ENCODE results near the gene HMGA1. TPM values are rescaled to one million over a fixed set of nuclear protein-coding genes. Genes with fewer than 3 reads are reported as not detected.

HMGA1 gene
- polyA plus RNA-seq, 1 of the 3 experiments (the other 2 are of a cell fraction), result 433 TPM

DNA sequence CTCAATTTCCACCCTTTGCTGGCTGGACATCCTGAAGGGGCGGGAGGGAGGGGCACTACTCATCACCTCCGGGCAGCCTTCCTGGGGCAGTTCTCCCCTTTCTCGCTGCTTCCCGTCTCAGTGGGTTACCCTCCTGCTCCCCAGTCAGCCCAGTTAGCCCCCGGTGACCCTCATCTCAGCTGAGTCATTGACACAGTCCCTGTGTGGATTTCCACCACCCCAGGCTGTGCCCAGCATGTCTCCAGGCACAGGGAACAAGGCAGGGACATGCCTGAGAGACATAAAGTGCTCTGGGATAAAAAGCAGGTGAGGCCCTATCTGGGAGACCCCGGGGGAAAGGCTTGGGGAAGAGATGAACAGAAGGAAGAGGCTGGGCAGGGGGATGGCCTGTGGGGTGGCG is 29.9 kb upstream of the HMGA1 start:
- DNase-seq, result no peak
- Histone ChIP-seq H3K4me1 (ENCODE audit: control insufficient read depth in 1 of 2, insufficient read depth in 2 of 2, low read depth in 1 of 2, low read length in 1 of 2) (no peaks in the 10 kb centered on the region), H3K36me3 (replicated peaks in 1 of 2; ENCODE audit: control insufficient read depth in 1 of 2, insufficient read depth in 2 of 2, low read length in 1 of 2) (no peaks in the 10 kb centered on the region), H4K20me1 (ENCODE audit: insufficient read depth) (no peaks in the 10 kb centered on the region), H3K9ac (no peak overlapping the region), H3K4me3 (ENCODE audit: low read depth in 2 of 2, low read length in 1 of 2) (no peak overlapping the region), H3K4me2 (no peak overlapping the region), H3K27ac (ENCODE audit: low read depth in 2 of 2, low read length in 1 of 2) (no peak overlapping the region), H3K9me3 (no peaks in the 10 kb centered on the region), H3K9me2 (no peaks in the 10 kb centered on the region), H3K79me2 (ENCODE audit: insufficient read depth) (no peaks in the 10 kb centered on the region), H3F3A (replicated peaks; ENCODE audit: insufficient read depth) (no peaks in the 10 kb centered on the region), H2AFZ (ENCODE audit: low read depth) (no peak overlapping the region), H3K27me3 (ENCODE audit: insufficient read depth) (no peaks in the 10 kb centered on the region)
- ChIA-PET POLR2A (no interaction called here), CTCF (interaction anchor here (1.1 to 7.3 kb wide), 2 partner anchors 11 to 387 kb away, joined by 3 to 62 read pairs; no protein-coding TSS in a partner anchor)
- TF ChIP-seq, protein P1, sequence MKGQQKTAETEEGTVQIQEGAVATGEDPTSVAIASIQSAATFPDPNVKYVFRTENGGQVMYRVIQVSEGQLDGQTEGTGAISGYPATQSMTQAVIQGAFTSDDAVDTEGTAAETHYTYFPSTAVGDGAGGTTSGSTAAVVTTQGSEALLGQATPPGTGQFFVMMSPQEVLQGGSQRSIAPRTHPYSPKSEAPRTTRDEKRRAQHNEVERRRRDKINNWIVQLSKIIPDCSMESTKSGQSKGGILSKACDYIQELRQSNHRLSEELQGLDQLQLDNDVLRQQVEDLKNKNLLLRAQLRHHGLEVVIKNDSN (IDR thresholded peaks at IDR 0.05; ENCODE audit: borderline replicate concordance, low read depth), result no peak
- no peak for TF ChIP-seq ZBTB33 (IDR thresholded peaks at IDR 0.05; ENCODE audit: borderline replicate concordance, low read depth)
- TF ChIP-seq NRF1 (IDR thresholded peaks at IDR 0.05; ENCODE audit: low read depth, low read length), result no peak
- no peak for TF ChIP-seq TCF12 (IDR thresholded peaks at IDR 0.05)
- TF ChIP-seq NFIC (IDR thresholded peaks at IDR 0.05; ENCODE audit: borderline replicate concordance), result no peak
- no peak for TF ChIP-seq POLR2AphosphoS5 (IDR thresholded peaks at IDR 0.05; ENCODE audit: low read depth, low read length)
- TF ChIP-seq FOSL2 (IDR thresholded peaks at IDR 0.05; ENCODE audit: borderline replicate concordance, low read depth), result no peak
- no peak for TF ChIP-seq MXI1 (IDR thresholded peaks at IDR 0.05; ENCODE audit: low read depth, low read length)
- WGBS (ENCODE audit: low lambda C conversion rate), result 84% methylated on average over 7 of the region's 7 CpGs

DNA sequence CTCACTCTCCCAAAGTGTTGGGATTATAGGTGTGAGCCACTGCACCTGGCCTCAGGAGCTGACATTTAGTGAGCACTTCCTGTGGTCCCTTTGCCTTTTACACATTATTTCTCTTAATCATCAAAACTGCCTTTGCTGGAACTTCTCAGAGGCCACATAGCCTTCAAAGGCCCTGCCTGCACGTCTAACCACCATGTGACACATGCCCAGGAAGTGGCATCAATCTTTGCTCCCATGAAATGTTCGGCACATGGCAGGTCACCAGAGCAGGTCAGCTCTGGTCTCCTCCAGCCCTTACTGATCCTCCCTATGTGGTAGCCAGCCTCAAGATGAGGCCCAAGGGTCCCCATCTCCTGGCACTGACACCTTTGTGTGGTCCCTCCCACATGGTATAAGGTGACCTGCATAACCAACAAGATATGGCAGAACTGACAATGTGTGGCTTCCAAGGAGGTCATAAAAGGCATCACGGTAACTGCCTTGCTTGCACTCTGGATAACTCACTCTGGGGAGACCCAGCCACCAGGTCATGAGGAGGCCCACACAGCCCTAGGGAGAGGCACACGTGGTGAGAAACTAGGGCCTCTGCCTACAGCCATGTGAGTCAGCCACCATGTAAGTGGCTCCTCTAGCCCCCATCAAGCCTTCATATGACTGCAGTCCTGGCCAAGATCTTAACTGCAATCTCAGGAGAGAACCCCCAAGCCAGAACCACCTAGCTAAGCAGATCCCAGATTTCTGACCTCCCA is 28.8 kb upstream of the HMGA1 start:
- Histone ChIP-seq H3K4me1 (ENCODE audit: control insufficient read depth in 1 of 2, insufficient read depth in 2 of 2, low read depth in 1 of 2, low read length in 1 of 2) (no peaks in the 10 kb centered on the region), H3K27ac (ENCODE audit: low read depth in 2 of 2, low read length in 1 of 2) (no peak overlapping the region), H3K4me2 (no peak overlapping the region), H3K9ac (no peak overlapping the region), H2AFZ (ENCODE audit: low read depth) (no peak overlapping the region), H3K27me3 (ENCODE audit: insufficient read depth) (no peaks in the 10 kb centered on the region), H3K36me3 (replicated peaks in 1 of 2; ENCODE audit: control insufficient read depth in 1 of 2, insufficient read depth in 2 of 2, low read length in 1 of 2) (no peaks in the 10 kb centered on the region), H3K4me3 (ENCODE audit: low read depth in 2 of 2, low read length in 1 of 2) (no peak overlapping the region), H4K20me1 (ENCODE audit: insufficient read depth) (no peaks in the 10 kb centered on the region), H3F3A (replicated peaks; ENCODE audit: insufficient read depth) (no peaks in the 10 kb centered on the region), H3K9me2 (no peaks in the 10 kb centered on the region), H3K9me3 (no peaks in the 10 kb centered on the region), H3K79me2 (ENCODE audit: insufficient read depth) (no peaks in the 10 kb centered on the region)
- 95% methylated on average over 2 of the region's 4 CpGs for WGBS (ENCODE audit: low lambda C conversion rate)
- CTCF ChIA-PET, result interaction anchor here (1.1 to 7.3 kb wide), 2 partner anchors 12 to 386 kb away, joined by 3 to 62 read pairs; no protein-coding TSS in a partner anchor
- no peak for TF ChIP-seq TEAD4 (IDR thresholded peaks at IDR 0.05; ENCODE audit: borderline replicate concordance, insufficient read depth)
- TF ChIP-seq, protein P2, sequence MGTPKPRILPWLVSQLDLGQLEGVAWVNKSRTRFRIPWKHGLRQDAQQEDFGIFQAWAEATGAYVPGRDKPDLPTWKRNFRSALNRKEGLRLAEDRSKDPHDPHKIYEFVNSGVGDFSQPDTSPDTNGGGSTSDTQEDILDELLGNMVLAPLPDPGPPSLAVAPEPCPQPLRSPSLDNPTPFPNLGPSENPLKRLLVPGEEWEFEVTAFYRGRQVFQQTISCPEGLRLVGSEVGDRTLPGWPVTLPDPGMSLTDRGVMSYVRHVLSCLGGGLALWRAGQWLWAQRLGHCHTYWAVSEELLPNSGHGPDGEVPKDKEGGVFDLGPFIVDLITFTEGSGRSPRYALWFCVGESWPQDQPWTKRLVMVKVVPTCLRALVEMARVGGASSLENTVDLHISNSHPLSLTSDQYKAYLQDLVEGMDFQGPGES (IDR thresholded peaks at IDR 0.05; ENCODE audit: low read depth, low read length), result no peak
- no peak for TF ChIP-seq MAX (IDR thresholded peaks at IDR 0.05; ENCODE audit: low read depth)
- no peak for TF ChIP-seq EP300 (IDR thresholded peaks at IDR 0.05; ENCODE audit: borderline replicate concordance in 1 of 2, low read depth in 1 of 2, low read length in 1 of 2)
- TF ChIP-seq RAD21 (IDR thresholded peaks at IDR 0.05; ENCODE audit: low read length), result no peak
- TF ChIP-seq, protein P1 (IDR thresholded peaks at IDR 0.05; ENCODE audit: borderline replicate concordance, low read depth), result no peak
- no peak for TF ChIP-seq TCF12 (IDR thresholded peaks at IDR 0.05)
- no peak for TF ChIP-seq CHD2 (IDR thresholded peaks at IDR 0.05; ENCODE audit: low read length, partially characterized antibody)
- TF ChIP-seq, protein P3, sequence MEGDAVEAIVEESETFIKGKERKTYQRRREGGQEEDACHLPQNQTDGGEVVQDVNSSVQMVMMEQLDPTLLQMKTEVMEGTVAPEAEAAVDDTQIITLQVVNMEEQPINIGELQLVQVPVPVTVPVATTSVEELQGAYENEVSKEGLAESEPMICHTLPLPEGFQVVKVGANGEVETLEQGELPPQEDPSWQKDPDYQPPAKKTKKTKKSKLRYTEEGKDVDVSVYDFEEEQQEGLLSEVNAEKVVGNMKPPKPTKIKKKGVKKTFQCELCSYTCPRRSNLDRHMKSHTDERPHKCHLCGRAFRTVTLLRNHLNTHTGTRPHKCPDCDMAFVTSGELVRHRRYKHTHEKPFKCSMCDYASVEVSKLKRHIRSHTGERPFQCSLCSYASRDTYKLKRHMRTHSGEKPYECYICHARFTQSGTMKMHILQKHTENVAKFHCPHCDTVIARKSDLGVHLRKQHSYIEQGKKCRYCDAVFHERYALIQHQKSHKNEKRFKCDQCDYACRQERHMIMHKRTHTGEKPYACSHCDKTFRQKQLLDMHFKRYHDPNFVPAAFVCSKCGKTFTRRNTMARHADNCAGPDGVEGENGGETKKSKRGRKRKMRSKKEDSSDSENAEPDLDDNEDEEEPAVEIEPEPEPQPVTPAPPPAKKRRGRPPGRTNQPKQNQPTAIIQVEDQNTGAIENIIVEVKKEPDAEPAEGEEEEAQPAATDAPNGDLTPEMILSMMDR (IDR thresholded peaks at IDR 0.05), result no peak
- no peak for TF ChIP-seq GATA2 (CRISPR knock-in tag; IDR thresholded peaks at IDR 0.05)
- POLR2A ChIA-PET, result no interaction called here
- DNase-seq, result no peak
